Measurements from ENCODE around the gene TPP1.

The TPP1 gene

DNA sequence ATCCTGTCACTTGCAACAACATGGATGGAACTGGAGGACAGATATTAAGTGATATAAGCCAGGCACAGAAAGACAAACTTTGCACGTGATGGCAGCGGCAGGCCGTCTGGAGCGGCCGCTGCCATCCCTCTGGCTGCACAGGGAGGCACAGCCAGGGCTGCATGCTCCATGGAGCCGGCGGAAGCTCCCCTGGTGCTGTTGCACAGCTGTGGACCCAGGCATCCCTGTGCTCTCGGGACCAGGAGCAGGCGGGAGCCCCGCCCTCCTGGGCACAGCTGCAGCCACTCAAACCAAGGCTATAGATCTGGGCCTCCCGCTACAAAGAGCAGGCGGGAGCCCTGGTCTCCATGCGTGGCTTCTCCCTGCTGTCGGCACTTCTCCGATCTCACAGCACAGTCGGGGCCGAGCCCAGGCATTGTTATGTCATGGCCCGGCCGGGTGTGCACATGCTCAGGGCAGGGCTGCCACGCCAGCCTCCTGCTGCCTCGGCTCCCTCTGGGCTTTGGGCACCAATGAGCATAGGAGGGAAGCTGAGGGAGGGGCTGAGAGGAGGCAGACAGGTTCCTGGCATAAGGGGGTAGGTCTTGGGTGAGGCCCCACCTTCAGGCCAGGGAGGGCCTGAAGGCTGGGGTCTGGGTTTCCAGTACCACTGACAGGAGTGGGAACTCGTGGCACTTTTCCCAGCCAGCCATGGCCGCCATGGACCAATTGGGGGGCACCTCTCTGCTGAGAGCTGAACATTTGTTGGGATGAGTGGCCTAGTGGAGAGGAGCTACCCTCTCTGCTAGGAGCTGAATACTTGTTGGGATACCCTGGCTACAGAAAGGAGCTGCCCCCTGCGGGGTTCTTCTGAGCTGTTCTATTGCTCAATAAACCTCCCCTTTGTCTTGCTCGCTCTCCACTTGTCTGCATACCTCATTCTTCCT lies 32.5 kb downstream of the TPP1 start:
- no peaks in the 10 kb centered on the region for H3K27me3 ChIP-seq

DNA sequence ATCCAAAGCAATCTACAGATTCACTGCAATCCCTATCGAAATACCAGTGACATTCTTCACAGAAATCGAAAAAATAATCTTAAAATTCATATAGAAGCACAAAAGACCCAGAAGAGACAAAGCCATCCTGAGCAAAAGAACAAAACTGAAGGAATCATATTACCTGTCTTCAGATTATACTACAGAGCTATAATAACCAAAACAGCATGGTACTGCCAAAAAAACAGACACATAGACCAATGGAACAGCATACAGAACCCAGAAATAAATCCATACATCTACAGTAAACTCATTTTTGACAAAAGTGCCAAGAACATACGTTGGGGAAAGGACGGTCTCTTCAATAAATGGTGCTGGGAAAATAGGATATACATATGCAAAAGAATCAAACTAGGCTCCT lies 34.7 kb downstream of the TPP1 start:
- H3K4me2 ChIP-seq = no peak overlapping the region
- H3K4me1 ChIP-seq = no peaks in the 10 kb centered on the region
- H3K9ac ChIP-seq = no peak overlapping the region
- H3K4me3 ChIP-seq = no peak overlapping the region
- peaks cover 43 to 61% (median 55%) of the 10 kb centered on the region in 11 experiments for H3K9me3 ChIP-seq (replicated peaks in 1 of 11)
- no peaks in the 10 kb centered on the region for H3K27me3 ChIP-seq
- TF ChIP-seq Cebpa-rat (IDR thresholded peaks at IDR 0.05) = no peak
- peaks cover 0 to 27% (median 0%) of the 10 kb centered on the region in 11 experiments; a peak in 3 of 22 replicates for H4K20me1 ChIP-seq
- H3K27ac ChIP-seq = no peak overlapping the region
- H3K36me3 ChIP-seq = peaks cover 52 to 95% (median 74%) of the 10 kb centered on the region in 11 experiments

More for the DNA sequence above, 32.5 kb downstream of the TPP1 start:
- no peak for TF ChIP-seq Cebpa-rat (IDR thresholded peaks at IDR 0.05)
- peaks cover 46 to 94% (median 66%) of the 10 kb centered on the region in 11 experiments for H3K36me3 ChIP-seq
- no peaks in the 10 kb centered on the region for H3K4me1 ChIP-seq
- no peak overlapping the region for H3K4me3 ChIP-seq
- peaks cover 43 to 58% (median 51%) of the 10 kb centered on the region in 11 experiments for H3K9me3 ChIP-seq (replicated peaks in 1 of 11)
- peaks cover 0 to 20% (median 0%) of the 10 kb centered on the region in 11 experiments; a peak in 3 of 22 replicates for H4K20me1 ChIP-seq
- no peak overlapping the region for H3K9ac ChIP-seq
- H3K4me2 ChIP-seq = no peak overlapping the region
- H3K27ac ChIP-seq = no peak overlapping the region

DNA sequence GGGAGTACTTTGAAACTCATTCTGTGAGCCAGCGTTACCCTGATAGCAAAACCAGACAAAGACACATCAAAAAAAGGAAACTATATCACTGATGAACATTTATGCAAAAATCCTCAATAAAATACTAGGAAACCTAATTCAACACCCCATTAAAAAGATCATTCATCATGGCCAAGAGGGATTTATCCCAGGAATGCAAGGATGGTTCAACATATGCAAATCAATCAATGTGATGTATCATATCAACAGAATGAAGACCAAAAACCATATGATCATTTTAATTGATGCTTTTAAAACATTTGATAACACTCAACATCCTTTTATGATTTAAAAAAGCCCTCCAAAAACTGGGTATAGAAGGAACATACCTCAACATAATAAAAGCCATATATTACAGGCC lies 35.6 kb downstream of the TPP1 start:
- Histone ChIP-seq H3K4me3 (no peak overlapping the region), H3K9me3 (replicated peaks in 1 of 11) (peaks cover 43 to 61% (median 55%) of the 10 kb centered on the region in 11 experiments), H3K36me3 (peaks cover 52 to 88% (median 75%) of the 10 kb centered on the region in 11 experiments), H3K4me1 (no peaks in the 10 kb centered on the region), H3K27ac (no peak overlapping the region), H3K4me2 (no peak overlapping the region), H3K27me3 (no peaks in the 10 kb centered on the region), H3K9ac (no peak overlapping the region), H4K20me1 (peaks cover 0 to 27% (median 0%) of the 10 kb centered on the region in 11 experiments; a peak in 3 of 22 replicates)
- TF ChIP-seq Cebpa-rat (IDR thresholded peaks at IDR 0.05) = no peak

DNA sequence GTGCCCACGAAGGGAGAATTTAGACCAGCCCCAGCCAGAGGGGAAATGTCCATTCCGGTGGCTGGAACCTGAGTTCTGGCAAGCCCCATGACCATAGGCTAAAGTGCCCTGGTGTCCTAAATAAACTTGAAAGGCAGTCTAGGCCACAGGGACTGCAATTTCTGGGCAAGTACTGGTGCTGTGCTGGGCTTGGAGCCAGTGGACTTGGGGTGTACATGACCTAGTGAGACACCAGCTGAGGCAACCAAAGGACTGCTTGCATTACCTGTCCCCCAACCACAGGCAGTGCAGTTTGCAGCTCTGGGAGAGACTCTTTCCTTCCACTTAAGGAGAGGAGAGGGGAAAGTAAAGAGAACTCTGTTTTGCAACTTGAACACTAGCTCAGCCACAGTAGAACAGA lies 39.5 kb downstream of the TPP1 start:
- Histone ChIP-seq H3K4me2 (no peak overlapping the region), H4K20me1 (peaks cover 0 to 42% (median 0%) of the 10 kb centered on the region in 11 experiments; a peak in 2 of 22 replicates), H3K27me3 (no peaks in the 10 kb centered on the region), H3K4me1 (peaks cover 5 to 15% (median 9%) of the 10 kb centered on the region in 10 experiments; a peak in 17 of 20 replicates), H3K27ac (no peak overlapping the region), H3K36me3 (peaks cover 28 to 50% (median 45%) of the 10 kb centered on the region in 11 experiments), H3K9me3 (replicated peaks in 1 of 11) (peaks cover 20 to 36% (median 27%) of the 10 kb centered on the region in 11 experiments), H3K9ac (no peak overlapping the region), H3K4me3 (no peak overlapping the region)
- no peak for TF ChIP-seq Cebpa-rat (IDR thresholded peaks at IDR 0.05)

DNA sequence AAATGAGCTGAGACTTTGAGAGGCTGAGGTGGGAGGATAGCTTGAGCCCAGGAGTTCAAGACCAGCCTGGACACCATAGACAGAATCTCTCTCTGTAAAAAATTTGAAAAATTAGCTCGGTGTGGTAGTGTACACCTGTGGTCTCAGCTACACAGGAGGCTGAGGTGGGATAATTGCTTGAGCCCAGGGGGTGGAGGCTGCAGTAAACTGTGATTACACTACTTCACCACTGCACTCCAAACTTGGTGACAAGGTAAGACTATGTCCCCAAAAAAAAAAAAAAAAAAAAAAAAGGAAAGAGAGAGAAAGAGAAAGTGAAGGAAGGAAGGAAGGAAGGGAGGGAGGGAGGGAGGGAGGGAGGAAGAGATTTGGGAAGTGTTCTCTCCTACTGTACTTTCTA lies 41.1 kb downstream of the TPP1 start:
- Histone ChIP-seq H3K9ac (no peak overlapping the region), H3K27me3 (no peaks in the 10 kb centered on the region), H3K4me1 (peaks cover 5 to 15% (median 9%) of the 10 kb centered on the region in 10 experiments; a peak in 17 of 20 replicates), H3K36me3 (peaks cover 14 to 40% (median 34%) of the 10 kb centered on the region in 11 experiments; a peak in 21 of 22 replicates), H3K4me2 (no peak overlapping the region), H3K27ac (no peak overlapping the region), H3K4me3 (no peak overlapping the region), H4K20me1 (peaks cover 0 to 42% (median 0%) of the 10 kb centered on the region in 11 experiments; a peak in 2 of 22 replicates), H3K9me3 (replicated peaks in 1 of 11) (peaks cover 5 to 20% (median 12%) of the 10 kb centered on the region in 11 experiments; a peak in 21 of 22 replicates)
- no peak for TF ChIP-seq Cebpa-rat (IDR thresholded peaks at IDR 0.05)

DNA sequence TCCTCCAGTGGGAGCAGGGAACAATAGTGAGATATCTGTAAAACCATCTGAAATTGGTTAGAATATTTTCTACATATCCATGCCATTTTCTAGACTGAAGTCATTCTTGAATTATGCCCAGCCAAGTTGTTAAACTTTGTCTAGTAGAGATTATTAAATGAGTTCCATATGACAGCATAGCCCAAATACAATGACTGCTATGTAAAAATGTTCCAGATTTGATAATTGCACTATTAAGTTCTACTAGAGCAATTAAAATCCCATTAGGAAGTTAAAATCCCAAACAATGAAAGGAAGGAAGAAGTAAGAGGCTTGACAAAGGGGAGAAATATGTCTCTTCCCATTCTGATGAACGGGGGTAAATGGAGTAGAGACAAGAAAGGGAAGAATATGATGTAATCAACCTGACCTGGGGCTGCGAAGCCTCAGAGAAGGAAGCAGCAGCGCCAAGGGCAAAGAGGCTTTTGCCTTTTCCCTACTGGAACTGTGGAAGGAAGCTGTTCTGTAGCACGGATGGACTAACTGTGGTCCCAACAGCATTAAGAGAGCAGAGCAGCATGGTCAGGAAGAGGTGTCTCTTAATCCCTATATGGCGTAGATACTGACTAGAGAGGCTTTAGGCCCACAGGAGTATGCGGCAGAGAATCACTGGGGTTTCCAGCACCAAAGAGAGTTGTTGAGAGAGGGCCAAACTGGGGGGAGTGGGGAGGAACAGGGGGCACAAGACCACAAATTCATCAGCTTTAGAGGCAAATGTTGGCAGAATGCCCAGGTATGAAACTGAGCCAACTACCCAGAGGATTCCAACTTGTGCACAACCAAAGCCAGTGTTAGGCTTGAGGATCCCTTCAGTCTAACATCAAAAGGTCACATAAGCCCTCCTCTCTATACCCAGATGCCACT lies 42.5 kb downstream of the TPP1 start:
- peaks cover 0 to 14% (median 3%) of the 10 kb centered on the region in 11 experiments; a peak in 16 of 22 replicates for H3K9me3 ChIP-seq (replicated peaks in 1 of 11)
- 0 out of 22 replicates have a peak, but pooled peaks of 1 of the 11 experiments have one; percentile 16 for TF ChIP-seq Cebpa-rat (IDR thresholded peaks at IDR 0.05)
- peaks cover 5 to 15% (median 9%) of the 10 kb centered on the region in 10 experiments; a peak in 17 of 20 replicates for H3K4me1 ChIP-seq
- H3K4me2 ChIP-seq = peak overlapping the region in 6 of 11 experiments; percentile 1 to 32 (median 24); a peak in 7 of 22 replicates
- no peak overlapping the region for H3K9ac ChIP-seq
- H3K27ac ChIP-seq = no peak overlapping the region
- peaks cover 16 to 43% (median 33%) of the 10 kb centered on the region in 11 experiments for H3K36me3 ChIP-seq
- peaks cover 0 to 42% (median 0%) of the 10 kb centered on the region in 11 experiments; a peak in 2 of 22 replicates for H4K20me1 ChIP-seq
- H3K4me3 ChIP-seq = no peak overlapping the region
- no peaks in the 10 kb centered on the region for H3K27me3 ChIP-seq

DNA sequence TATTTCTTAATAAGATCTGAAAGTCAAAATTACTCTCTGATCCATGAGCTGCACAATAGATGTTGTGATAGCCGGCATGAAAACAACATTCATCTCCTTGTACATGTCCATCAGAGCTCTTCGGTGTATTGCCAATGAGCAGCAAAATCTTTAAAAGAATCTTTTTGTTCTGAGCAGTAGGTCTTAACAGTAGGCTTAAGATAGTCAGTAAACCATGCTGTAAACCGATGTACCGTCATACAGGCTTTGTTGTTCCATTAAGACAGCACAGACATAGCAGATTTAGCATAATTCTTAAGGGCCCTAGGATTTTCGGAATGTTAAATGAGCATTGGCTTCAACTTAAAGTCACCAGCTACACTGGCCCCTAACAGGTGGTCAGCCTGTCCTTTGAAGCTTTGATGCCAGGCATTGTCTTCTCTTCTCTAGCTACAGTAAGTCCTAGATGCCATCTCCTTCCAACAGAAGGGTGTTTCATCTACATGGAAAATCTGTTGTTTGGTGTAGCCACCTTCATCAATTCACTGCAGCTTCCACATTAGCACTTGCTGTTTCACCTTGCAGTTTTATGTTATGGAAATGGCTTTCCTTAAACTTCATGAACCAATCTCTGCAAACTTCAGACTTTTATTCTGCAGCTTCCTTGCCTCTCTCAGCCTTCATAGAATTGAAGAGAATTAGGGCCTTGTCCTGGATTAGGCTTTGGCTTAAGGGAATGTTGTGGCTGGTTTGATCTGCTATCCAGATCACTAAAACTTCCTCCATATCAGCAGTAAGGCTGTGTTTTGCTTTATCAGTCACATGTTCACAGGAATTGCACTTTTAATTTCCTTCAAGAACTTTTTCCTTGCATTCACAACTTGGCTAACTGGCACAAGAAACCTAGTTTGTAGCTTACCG lies 44.2 kb downstream of the TPP1 start:
- H3K36me3 ChIP-seq = peaks cover 19 to 43% (median 33%) of the 10 kb centered on the region in 11 experiments
- no peak overlapping the region for H3K9ac ChIP-seq
- H3K27ac ChIP-seq = no peak overlapping the region
- no peaks in the 10 kb centered on the region for H3K27me3 ChIP-seq
- TF ChIP-seq Cebpa-rat (IDR thresholded peaks at IDR 0.05) = no peak
- no peak overlapping the region for H3K4me2 ChIP-seq
- peaks cover 0 to 35% (median 0%) of the 10 kb centered on the region in 11 experiments; a peak in 2 of 22 replicates for H4K20me1 ChIP-seq
- no peak overlapping the region for H3K4me3 ChIP-seq
- H3K9me3 ChIP-seq (replicated peaks in 1 of 11) = peaks cover 0 to 18% (median 14%) of the 10 kb centered on the region in 11 experiments; a peak in 17 of 22 replicates
- H3K4me1 ChIP-seq = peaks cover 5 to 15% (median 9%) of the 10 kb centered on the region in 10 experiments; a peak in 17 of 20 replicates
